SK-N-MC (cell line): Measurements from ENCODE around the gene RFLNA.

Experiments used
- EZH2 ChIP-seq: fragments of 200-600 bp; sonication (generic); IDR thresholded peaks from one replicate; pipeline ENCODE4 v1.6.1; 2017; ENCODE audit warnings: antibody characterized with exemption
- FOXP2 ChIP-seq: optimal IDR thresholded peaks from 2 replicates; pipeline ENCODE3; 2011; ENCODE audit warnings: mild to moderate bottlenecking, moderate library complexity; ENCODE audit not compliant: insufficient read depth; ENCODE audit errors: extremely low read length, control extremely low read depth
- POLR2AphosphoS5 ChIP-seq: IDR thresholded peaks from 2 replicates; pipeline ENCODE4 v1.6.1; 2012; ENCODE audit warnings: mild to moderate bottlenecking, low read depth, low read length, borderline replicate concordance

DNA sequence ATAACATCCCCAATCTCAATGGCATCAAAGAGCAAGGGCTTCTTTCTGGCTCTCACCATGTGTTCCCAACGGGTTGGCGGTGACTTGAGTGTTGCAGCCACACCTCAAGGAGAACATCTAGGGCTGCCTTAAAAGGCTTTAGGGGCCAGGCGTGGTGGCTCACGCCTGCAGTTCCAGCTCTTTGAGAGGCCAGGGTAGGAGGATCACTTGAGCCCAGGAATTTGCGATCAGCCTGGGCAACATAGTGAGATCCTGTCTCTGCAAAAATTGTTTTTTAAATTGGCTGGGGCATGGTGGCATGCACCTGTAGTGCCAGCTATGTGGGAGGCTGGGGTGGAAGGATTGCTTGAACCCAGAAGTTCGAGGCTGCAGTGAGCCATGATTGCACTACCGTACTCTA is 14.9 kb downstream of the RFLNA start:
- TF ChIP-seq POLR2AphosphoS5 (no peak), EZH2 (no peak), FOXP2 (no peak)
